Natural killer cell (primary cell): ENCODE data around the gene RSF1. TPM values are rescaled to one million over a fixed set of nuclear protein-coding genes. Genes with fewer than 3 reads are reported as not detected.

Experiments used
- ATAC-seq, 3 donors: fragments of 150-1000 bp in 2 of 3; fragments of 200-7000 bp in 1 of 3; cut with Tn5 transposase; 1 replicate in 1 of 3; 2 replicates in 2 of 3; pipeline ENCODE4 v1.10.0; 2021; ENCODE audit warnings: mild to moderate bottlenecking in 2 of 3, moderate library complexity in 2 of 3
- DNase-seq, 2 donors: peaks; one replicate each; pipeline versions ENCODE4 v3.0.0 to v3.0.0-alpha.2; 2013 to 2021; ENCODE audit warnings: mixed read lengths in 1 of 2
- H3K27ac ChIP-seq: one replicate; pipeline ENCODE4 v1.5.1; 2013; ENCODE audit warnings: mild to moderate bottlenecking, low read length
- H3K27me3 ChIP-seq: one replicate; pipeline ENCODE4 v1.6.1; 2013; ENCODE audit warnings: low read length; ENCODE audit not compliant: control insufficient read depth, insufficient read depth
- H3K36me3 ChIP-seq: one replicate; pipeline ENCODE4 v1.6.1; 2013; ENCODE audit warnings: low read length; ENCODE audit not compliant: control insufficient read depth, insufficient read depth
- H3K4me1 ChIP-seq: one replicate; pipeline ENCODE4 v1.6.1; 2013; ENCODE audit warnings: low read length; ENCODE audit not compliant: control insufficient read depth, insufficient read depth
- H3K4me3 ChIP-seq: one replicate; pipeline ENCODE4 v1.5.1; 2013; ENCODE audit warnings: low read length
- H3K9me3 ChIP-seq: one replicate; pipeline ENCODE4 v1.6.1; 2013; ENCODE audit warnings: low read length; ENCODE audit not compliant: control insufficient read depth, insufficient read depth
- H3K27ac Mint-ChIP-seq, 2 donors: one replicate each; pipeline ENCODE4 v1.8.0; 2022; ENCODE audit warnings: mild to moderate bottlenecking in 2 of 2, mixed read lengths in 2 of 2, moderate library complexity in 1 of 2
- H3K27me3 Mint-ChIP-seq, 2 donors: one replicate each; pipeline ENCODE4 v1.8.0; 2022; ENCODE audit warnings: low read depth in 2 of 2, mixed read lengths in 2 of 2
- H3K36me3 Mint-ChIP-seq: one replicate; pipeline ENCODE4 v1.8.0; 2022; ENCODE audit warnings: mixed read lengths
- H3K4me1 Mint-ChIP-seq, 2 donors: one replicate each; pipeline ENCODE4 v1.8.0; 2022; ENCODE audit warnings: mixed read lengths in 2 of 2
- H3K4me3 Mint-ChIP-seq: one replicate; pipeline ENCODE4 v1.8.0; 2022; ENCODE audit warnings: mild to moderate bottlenecking, moderate library complexity, mixed read lengths
- H3K9me3 Mint-ChIP-seq, 2 donors: one replicate each; pipeline ENCODE4 v1.8.0; 2022; ENCODE audit warnings: mixed read lengths in 2 of 2
- CTCF ChIP-seq: fragments of 200-600 bp; IDR thresholded peaks from one replicate; pipeline ENCODE4 v1.8.0; 2022; ENCODE audit warnings: antibody characterized with exemption
- WGBS: methylation state at CpG from one replicate; pipeline ENCODE4 v1.1.7; 2013; ENCODE audit warnings: missing lambda C conversion rate; ENCODE audit not compliant: insufficient coverage; 5-methylcytosine and 5-hydroxymethylcytosine counted together
- intact Hi-C: fragments of 100-400 bp; cut with micrococcal nuclease; formaldehyde crosslinking; loops from one replicate; pipeline ENCODE4 v1.14.2; 2022
- total RNA-seq, 4 donors: library from RNA; stranded (reverse); fragments of 120-200 nt in 1 of 4; gene quantifications; one replicate each; pipeline versions ENCODE4 v1.2.3 to v1.2.4, GENCODE V29; 2013 to 2022

Gene RSF1
- total RNA-seq, 3 donors from 2014 or later (not counting 1 experiment from before 2014, with no cell fraction given): 87.3 to 119 (median 110) TPM

DNA sequence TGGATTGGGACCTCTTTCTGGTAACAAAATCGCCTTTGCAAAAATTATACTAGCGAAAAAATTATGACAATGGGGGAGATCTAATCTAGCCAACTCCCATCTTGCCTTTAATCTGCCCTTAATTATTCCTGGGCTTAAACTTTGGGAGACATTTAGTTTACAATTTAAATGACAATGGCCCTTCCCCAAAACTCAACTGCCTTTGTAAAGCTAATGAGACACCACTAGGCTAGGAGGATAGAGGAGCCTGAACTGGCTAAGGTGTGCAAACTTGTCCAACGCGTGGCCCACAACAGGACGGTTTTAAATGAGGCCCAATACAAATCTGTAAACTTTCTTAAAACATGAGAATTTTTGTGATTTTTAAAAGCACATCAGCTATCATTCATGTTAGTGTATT lies 67.3 kb downstream of the RSF1 start:
- H3K4me1 Mint-ChIP-seq: peaks cover 46 to 63% of the 10 kb centered on the region in 2 donors
- Histone ChIP-seq H3K4me3 (no peak overlapping the region), H3K36me3 (peaks cover 5% of the 10 kb centered on the region), H3K4me1 (no peaks in the 10 kb centered on the region), H3K9me3 (no peaks in the 10 kb centered on the region), H3K27ac (no peak overlapping the region), H3K27me3 (no peaks in the 10 kb centered on the region)
- H3K27me3 Mint-ChIP-seq: no peaks in the 10 kb centered on the region
- H3K9me3 Mint-ChIP-seq: no peaks in the 10 kb centered on the region
- 98% methylated on average over 5 of the region's 5 CpGs for WGBS
- TF ChIP-seq CTCF: no peak
- intact Hi-C loops: no loop called here
- DNase-seq (no peak), ATAC-seq (no peak)
- no peak overlapping the region for H3K27ac Mint-ChIP-seq
- no peaks in the 10 kb centered on the region for H3K36me3 Mint-ChIP-seq
- H3K4me3 Mint-ChIP-seq: no peak overlapping the region

DNA sequence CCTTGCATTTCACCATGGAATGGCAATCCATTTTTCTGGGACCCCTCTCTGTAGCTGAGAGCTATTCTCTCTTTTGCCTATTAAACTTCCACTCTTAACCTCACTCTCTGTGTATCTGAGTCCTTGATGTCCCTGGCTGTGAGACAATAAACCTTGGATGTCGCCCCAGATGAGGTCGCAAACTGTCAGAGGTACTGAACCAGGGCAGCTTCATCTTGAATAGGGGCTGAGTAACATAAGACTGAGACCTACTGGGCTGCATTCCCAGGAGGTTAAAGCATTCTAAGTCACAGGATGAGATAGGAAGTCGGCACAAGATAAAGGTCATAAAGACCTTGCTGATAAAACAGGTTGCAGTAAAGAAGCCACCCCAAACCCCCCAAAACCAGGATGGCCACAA lies 68.0 kb downstream of the RSF1 start:
- ATAC-seq (no peak), DNase-seq (no peak)
- H3K27me3 ChIP-seq: no peaks in the 10 kb centered on the region
- WGBS: 93% methylated on average over 3 of the region's 3 CpGs
- Mint-ChIP-seq H3K27ac (no peak overlapping the region), H3K9me3 (no peaks in the 10 kb centered on the region), H3K36me3 (no peaks in the 10 kb centered on the region), H3K4me3 (no peak overlapping the region), H3K27me3 (no peaks in the 10 kb centered on the region), H3K4me1 (peaks cover 51 to 63% of the 10 kb centered on the region in 2 donors)
- no peaks in the 10 kb centered on the region for H3K4me1 ChIP-seq
- H3K4me3 ChIP-seq: no peak overlapping the region
- intact Hi-C loops: no loop called here
- H3K9me3 ChIP-seq: no peaks in the 10 kb centered on the region
- H3K36me3 ChIP-seq: peaks cover 5% of the 10 kb centered on the region
- TF ChIP-seq CTCF: no peak
- no peak overlapping the region for H3K27ac ChIP-seq

DNA sequence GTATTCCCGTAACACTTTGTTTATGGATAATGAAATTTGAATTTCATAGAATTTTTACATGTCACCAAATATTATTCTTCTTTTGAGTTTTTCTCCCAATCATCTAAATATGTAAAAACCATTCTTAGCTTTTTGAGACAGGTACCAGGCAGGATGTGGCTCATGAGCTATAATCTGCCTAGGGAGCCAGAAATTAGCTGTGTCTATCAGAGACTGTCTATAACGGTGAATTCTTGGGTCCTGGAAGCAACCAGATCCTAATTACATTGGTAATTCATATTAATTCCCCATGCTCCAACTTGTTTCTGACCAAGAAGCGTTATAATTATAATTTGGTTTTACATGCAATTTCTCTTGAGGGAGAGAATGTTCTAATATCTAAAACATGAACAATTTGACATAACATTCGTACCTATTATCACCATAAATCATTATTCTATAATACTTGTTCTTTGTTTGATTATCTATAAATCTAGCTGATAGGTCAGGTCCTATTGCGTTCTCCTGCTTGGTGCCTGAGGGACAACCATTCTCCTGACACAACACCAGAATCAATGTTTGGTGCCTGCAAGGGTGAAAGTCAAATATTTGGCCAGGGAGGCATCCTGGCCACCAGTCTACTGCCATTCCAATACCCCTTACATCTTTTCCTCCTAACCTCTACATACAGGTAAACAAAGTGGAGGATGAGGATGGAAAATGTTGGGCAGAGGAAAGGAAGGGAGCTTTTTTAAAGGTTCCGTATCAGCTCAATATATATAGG lies 69.9 kb downstream of the RSF1 start:
- Histone ChIP-seq H3K27ac (no peak overlapping the region), H3K4me3 (no peak overlapping the region), H3K4me1 (no peaks in the 10 kb centered on the region), H3K27me3 (no peaks in the 10 kb centered on the region), H3K9me3 (no peaks in the 10 kb centered on the region), H3K36me3 (peaks cover 5% of the 10 kb centered on the region)
- no peaks in the 10 kb centered on the region for H3K9me3 Mint-ChIP-seq
- ATAC-seq (no peak), DNase-seq (no peak)
- H3K27ac Mint-ChIP-seq: no peak overlapping the region
- WGBS: 96% methylated on average over 2 of the region's 6 CpGs
- no peaks in the 10 kb centered on the region for H3K27me3 Mint-ChIP-seq
- H3K36me3 Mint-ChIP-seq: no peaks in the 10 kb centered on the region
- H3K4me1 Mint-ChIP-seq: peaks cover 49 to 57% of the 10 kb centered on the region in 2 donors
- intact Hi-C loops: no loop called here
- no peak overlapping the region for H3K4me3 Mint-ChIP-seq
- TF ChIP-seq CTCF: no peak

GRCh38 chr11:77749232-77749631 lies 71.3 kb downstream of the RSF1 start:
- H3K27ac ChIP-seq: no peak overlapping the region
- no peaks in the 10 kb centered on the region for H3K27me3 ChIP-seq
- peaks cover 2% of the 10 kb centered on the region for H3K36me3 ChIP-seq
- H3K27me3 Mint-ChIP-seq: no peaks in the 10 kb centered on the region
- no peaks in the 10 kb centered on the region for H3K4me1 ChIP-seq
- no peaks in the 10 kb centered on the region for H3K9me3 ChIP-seq
- no peak for ATAC-seq
- H3K4me1 Mint-ChIP-seq: peaks cover 44 to 59% of the 10 kb centered on the region in 2 donors
- no peaks in the 10 kb centered on the region for H3K9me3 Mint-ChIP-seq
- no peak overlapping the region for H3K4me3 Mint-ChIP-seq
- no peak for DNase-seq
- intact Hi-C loops: no loop called here
- no peak for TF ChIP-seq CTCF
- 95% methylated on average over 4 of the region's 5 CpGs for WGBS
- H3K4me3 ChIP-seq: no peak overlapping the region
- no peak overlapping the region for H3K27ac Mint-ChIP-seq
- H3K36me3 Mint-ChIP-seq: no peaks in the 10 kb centered on the region
